SKM-1 treated with dmso at 0.1 percent for 144 hours (cell line): ENCODE measurements around the gene TRIM52.
"Not testable (repeated sequence)": the region's sequence is repeated elsewhere in the genome, so short reads cannot be mapped to it uniquely, and the experiment has no call there.

Experiments used
- DNase-seq: peaks from one replicate; lab custom pipeline; 2025; ENCODE audit not compliant: unreplicated experiment; lab: John Stamatoyannopoulos, UW

TRIM52 gene

DNA sequence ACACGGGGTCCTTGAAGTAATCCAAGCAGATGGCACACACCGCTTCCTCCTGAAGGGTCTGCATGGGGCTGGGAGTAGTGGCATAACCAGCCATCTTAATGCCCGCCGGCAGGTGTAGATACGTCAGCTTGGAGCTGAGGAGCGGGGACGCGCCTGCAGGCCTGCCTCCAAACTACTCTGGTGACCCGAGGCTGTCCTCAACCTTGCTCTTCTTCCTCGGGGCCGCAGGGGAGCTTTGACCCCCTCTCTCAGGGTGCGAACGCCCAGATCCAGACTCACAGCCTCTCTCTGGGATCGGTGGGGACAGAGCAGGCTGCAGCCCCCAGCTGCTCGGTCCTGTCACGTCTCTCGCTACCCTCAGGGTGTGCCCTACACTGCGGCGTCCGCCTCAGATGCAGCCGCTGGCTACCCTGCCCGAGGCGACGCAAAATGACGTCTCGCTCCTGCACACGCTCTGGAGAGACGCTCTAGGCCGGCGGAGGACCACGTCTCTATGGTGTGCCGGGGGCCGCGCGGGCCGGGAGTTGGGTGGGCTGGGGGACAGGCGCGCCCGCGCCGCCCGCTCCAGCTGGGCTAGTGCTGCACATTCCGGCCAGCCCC lies at the start of gene TRIM52:
Gene TRIM52, minus strand, starts transcription at position 424 of the 600 bp plus-strand sequence. Its CDS starts 330 bp downstream, at position 94.
- DNase-seq: no peak

DNA sequence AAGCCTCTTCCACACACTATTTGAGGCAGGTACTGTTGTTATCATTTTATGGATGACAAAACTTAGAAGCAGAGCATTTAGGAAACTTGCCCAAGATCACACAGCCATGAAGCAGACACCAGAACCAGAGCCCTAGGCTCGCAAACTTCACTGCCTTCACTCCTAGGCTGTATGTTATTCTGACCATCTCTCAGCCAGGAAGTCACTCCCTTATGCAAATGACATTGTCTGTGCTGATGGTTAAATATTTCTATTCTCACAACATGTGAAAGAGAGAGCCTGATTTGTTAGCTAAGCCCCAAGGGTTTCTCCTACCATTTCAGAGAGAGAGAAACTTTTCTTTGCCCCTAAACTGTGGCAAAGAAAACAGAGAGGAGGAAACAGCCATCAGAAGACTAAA lies 26.4 kb upstream of the TRIM52 start:
- not testable (repeated sequence) for DNase-seq

DNA sequence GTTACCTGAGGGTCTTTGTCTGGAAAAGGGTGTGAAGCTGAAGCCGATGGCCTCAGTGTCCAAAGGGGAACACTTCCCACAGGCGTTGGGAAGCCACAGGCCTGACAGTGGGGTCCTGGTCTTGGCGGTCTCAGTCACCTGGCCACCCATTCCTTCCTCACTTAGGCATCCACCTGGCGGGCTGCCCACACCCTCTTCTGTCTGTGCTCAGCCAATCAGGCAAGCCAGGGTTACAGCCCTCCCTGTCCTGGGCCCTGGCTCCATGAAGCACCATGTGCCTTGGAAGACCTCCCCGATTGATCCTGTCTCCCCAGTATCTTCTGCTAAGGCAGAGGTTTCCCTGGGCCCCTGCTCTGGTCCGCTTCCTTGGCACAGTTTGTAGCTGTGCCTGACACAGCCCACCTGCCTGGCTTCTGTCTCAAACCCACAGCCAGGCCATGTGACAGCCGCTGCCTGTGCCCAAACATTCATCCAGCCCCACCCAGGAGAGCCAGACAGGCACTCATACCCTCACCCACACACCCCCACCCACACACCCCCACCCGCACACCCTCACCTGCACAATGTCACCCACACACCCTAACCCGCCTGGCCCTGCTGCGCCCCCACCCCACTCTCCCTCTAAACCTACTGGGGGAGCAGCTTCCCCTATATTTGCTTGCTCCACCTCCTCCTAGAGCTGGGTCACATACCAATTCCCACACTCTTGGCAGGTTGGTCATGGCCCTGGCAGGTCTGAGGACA lies 25.2 kb upstream of the TRIM52 start:
- DNase-seq: not testable (repeated sequence)

DNA sequence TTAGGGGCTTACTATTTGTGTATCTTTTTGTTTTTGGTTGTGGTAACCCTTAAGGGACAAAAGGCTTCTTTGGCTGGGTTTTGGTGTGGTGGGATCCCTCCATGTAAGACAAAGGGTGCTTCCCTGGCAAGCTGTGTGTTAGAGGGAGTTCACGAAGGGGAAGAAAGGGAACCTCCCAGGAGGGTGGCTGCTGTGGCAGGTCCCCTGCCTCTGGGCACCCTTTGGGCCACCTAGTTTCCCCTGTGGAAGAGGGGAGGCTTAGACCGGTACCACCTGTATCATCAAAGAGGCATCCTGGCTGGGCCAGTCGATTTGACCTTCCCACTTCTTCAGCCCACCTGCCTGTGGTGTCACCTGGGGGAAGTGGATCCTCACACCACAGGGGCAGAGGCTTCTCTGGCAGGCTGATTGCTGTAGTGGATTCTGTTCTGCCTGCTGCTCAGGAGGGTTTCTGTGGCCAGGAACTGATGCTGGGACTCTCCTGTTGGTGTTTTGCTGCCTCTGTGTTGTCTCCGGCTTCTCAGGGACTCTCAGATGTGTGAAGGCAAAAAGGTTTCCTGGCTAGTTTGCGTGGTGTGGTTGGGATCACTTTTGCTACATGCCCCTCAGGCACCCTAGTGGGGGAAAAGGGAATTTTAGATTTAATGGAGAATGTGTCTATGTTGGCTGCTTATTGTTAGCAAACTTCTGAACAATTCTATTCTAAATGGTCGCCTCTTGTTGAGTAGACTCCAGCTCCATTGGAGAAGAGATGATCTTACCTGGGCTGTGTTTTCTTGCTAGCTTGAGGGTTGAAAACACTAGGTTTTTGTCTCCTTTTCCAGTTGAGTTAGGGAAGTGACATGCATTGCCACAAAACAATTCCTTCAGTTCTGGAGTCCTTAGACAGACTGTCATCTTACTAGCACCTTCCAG lies 23.2 kb upstream of the TRIM52 start:
- DNase-seq: not testable (repeated sequence)

DNA sequence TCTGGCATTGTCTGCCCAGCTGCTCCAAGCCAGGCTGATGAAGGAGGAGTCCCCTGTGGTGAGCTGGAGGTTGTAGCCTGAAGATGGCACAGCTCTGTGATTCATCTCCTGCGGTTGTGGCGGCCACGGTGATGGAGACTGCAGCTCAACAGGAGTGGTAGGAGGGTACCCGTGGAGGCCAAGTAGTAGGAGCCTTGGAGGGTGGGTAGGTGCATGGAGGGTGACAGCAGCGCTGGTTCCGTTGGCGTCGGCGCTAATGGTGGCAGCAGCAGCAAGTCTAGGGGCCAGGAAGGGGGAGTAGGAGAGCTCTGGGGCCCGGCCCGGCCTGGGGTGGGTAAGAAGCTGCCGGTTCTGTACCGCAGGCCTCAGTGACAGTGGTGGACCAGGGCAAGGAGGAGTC lies 22.4 kb upstream of the TRIM52 start:
- DNase-seq: no peak

DNA sequence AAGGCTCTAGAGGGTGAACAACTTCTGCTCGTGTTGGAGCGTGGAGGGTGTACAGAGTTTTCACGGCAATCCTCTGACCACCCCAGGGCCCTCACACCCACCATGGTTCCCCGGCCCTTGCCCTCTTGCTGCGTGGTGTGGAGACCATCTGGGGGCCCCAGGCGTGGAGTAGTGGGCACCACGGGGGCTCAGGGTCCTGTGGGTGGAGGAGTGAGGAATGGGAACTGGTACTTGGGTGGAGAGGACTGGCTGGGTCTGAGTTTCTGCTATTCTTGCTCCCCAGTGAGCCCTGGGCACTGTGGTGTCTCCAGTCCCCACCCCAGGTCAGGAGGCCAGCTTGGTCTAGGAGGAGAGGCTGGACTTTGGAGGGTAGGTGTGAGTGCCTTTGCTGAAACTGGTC lies 21.9 kb upstream of the TRIM52 start:
- no peak for DNase-seq

DNA sequence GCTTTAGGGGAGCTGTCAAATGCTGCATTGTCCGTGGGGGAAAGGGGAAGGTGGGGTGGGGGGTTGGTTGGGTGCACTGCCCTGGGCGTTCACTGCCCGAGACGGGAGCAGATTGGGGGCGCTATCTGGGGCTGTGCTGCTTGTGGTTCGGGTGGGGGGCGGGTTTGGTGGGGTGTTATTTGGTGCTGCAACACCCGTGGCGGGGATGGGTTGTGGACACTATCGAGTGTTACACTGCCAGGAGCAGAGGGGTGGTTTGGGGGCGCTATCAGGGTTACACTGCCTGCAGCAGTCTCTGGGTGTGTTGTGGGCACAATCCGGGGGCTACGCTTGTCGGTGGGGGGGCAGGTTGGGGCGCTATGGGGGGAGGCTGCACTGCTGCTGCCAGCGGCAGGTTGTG lies 21.5 kb upstream of the TRIM52 start:
- DNase-seq: not testable (repeated sequence)

DNA sequence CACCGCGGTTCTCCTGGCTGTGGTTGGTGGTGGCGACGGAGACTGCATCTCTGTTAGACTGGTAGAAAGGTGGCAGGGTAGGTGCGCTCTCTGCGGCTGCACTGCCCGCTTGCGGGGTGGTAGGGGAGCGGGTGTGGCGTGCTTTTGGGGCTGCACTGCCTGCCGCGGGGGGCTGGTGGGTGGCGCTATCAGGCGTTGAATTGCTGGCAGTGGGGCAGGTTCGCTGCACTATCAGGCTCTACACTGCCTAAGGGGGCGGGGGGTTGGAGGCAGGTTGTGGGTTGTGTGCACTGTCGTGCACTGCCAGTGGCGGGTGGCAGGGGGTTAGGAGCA lies 21.0 kb upstream of the TRIM52 start:
- DNase-seq: no peak

DNA sequence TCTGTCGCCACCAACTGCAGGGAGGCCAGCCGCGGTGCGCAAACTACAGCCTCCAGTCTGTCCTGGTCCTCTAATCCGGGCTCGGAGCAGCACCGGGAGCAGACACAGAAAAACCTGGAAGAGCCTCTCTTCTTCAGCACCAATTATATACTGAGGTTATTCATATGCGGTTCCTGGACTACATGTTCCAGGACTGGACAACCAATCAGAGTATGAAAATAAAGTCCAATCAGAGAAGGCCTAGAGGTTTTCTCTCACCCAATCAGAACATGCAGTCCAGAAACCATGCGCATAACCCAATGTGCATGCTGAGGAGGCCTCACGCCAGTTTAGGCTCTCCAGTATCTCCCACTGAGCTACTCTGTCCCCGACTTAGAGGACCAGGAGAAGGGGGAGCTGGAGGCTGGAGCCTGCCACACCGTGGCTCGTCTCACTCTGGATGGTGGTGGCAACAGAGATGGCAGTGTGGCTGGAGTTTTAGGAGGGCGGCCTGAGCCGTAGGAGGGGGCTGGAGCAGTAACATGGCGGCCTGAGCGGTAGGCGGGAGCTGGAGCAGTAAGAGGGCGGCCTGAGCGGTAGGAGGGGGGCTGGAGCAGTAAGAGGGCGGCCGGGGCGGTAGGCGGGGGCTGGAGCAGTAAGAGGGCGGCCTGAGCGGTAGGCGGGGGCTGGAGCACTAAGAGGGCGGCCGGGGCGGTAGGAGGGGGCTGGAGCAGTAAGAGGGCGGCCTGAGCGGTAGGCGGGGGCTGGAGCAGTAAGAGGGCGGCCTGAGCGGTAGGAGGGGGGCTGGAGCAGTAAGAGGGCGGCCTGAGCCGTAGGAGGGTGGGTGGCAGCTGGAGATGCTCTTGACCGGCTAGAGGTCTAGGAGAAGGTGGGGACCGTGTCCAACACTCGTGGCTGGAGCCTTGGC lies 20.4 kb upstream of the TRIM52 start:
- DNase-seq: no peak

DNA sequence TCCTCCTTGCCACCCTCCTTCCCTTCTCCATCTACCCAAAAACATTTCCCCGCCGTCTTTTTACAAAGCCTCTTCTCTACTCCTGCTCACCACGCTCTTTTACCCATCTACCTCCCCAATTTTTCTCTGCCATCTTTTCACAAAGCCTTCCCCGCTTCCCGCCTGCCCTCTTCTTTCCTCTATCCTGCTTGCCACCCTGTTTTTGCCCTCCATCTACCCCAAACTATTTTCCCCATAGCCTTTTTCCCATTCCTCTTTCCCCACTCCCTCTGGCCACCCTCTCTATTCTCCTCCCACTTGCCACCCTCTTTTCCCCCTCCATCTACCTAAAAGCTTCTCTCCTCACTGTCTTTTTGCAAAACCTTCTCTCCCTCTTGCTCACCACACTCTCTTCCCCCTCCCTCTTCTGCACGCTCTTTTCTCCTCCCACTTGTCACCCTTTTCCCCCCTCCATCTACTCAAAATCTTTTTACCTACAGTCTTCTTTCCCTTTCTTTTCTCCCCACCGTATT lies 19.4 kb upstream of the TRIM52 start:
- no peak for DNase-seq

DNA sequence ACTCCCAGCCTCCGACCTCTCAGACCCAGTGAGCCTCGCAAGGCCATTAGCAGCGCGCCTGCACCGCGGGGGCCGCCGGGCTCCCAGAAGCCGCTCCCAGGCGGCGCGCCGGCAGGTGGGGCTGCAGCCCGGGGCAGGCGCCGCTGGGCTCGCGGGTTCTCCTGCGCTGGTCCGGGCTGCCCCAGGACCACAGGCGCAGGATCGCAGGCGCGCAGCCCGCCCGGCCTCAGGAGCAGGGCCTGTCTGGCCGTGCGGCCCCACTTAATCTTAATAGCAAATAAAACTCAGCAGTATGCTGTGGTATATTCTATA lies 12.4 kb upstream of the TRIM52 start:
- not testable (repeated sequence) for DNase-seq

DNA sequence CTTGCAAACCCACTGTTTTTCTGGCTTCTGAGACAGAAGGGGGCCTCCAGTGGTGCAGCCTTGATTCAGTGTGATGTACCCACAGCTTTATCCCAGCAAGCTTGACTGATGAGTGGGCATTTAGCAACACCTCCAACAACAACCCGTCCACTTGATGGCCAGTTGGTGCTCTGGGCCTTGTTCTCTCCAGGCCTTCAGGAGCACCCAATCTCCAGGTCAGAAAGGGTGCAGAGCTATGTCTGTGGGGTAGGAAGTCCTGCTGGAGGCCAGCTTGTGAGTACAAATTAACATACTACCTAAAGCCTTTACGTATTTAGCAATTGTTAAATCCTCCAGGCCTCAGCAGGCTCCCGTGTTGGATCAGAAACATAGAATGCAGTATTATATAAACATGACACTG lies 10.1 kb upstream of the TRIM52 start:
- DNase-seq: no peak

DNA sequence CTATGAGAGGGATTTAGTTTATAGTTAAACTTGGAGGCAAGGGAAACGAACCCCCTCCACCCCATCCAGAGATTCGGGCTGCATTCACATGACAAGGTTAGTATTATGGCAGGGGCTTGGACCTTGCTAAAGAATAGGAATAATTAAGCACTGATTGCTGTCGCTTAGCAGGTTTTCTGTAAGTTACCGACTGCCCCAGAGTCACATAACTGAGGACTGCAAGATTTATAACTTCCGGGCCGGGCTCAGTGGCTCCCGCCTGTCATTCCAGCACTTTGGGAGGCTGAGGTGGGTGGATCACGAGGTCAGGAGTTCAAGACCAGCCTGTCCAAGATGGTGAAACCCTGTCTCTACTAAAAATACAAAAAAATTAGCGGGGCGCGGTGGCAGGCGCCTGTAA lies 7.0 kb upstream of the TRIM52 start:
- not testable (repeated sequence) for DNase-seq

DNA sequence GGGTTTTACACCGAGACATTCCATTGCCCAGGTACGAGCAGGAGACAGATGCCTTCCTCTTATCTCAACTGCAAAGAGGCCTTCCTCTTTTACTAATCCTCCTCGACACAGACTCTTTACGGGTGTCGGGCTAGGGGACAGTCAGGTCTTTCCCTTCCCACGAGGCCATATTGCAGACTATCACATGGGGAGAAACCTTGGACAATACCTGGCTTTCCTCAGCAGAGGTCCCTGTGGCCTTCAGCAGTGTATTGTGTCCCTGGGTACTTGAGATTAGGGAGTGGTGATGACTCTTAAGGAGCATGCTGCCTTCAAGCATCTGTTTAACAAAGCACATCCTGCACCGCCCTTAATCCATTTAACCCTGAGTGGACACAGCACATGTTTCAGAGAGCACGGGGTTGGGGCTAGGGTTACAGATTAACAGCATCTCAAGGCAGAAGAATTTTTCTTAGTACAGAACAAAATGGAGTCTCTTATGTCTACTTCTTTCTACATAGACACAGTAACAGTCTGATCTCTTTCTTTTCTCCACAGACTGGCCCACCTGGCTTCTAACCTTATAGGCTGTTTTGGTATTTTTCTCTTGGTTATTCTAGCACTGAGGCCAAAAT lies 6.5 kb upstream of the TRIM52 start:
- not testable (repeated sequence) for DNase-seq

DNA sequence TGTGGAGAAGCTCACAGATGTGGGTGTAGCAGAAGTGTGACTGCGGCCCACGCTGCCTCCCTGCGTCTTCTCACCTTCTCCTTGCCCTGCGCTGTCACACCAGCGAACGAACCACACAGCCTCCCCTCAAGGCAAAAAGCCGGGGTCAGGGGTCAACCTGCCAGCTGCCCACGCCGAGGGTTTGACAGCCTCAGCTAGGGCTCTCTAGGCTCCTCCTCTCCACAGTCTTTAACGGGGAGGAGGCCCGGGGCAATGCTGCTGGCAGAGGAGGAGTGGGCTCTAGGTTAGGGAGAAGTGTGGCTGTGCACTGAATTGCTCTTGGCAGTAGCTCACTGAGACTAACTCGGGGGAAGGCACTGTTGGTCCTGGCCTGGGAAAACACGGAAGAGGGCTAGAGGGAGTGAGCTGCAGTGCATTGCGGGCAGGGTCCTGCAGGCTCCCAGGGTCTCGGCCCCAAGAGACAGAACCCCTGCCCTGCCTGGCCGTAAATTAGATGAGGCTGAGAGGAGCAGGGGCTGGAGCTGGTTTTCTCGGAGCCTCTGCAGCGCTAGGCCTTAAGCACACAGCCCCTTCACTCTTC lies 4.2 kb upstream of the TRIM52 start:
- DNase-seq: no peak

DNA sequence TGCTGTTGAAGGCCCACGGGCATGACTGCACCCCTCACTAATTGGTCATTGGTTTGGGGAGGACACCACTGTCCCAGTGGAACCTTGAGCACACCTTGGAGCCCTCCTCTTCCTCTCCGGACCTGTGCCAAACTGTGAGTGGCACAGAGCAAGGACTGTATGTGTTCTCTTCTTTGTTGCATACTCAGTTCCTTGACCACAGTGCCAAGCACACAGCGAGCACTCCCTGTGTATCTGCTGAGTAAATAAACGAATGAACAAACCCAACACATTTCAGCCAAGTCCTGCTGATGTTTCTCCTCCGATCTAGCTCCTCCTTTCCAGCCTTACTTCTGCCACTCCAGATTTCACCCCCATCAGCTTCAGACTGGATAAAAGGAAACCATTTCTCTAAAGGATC lies 2.7 kb upstream of the TRIM52 start:
- no peak for DNase-seq

DNA sequence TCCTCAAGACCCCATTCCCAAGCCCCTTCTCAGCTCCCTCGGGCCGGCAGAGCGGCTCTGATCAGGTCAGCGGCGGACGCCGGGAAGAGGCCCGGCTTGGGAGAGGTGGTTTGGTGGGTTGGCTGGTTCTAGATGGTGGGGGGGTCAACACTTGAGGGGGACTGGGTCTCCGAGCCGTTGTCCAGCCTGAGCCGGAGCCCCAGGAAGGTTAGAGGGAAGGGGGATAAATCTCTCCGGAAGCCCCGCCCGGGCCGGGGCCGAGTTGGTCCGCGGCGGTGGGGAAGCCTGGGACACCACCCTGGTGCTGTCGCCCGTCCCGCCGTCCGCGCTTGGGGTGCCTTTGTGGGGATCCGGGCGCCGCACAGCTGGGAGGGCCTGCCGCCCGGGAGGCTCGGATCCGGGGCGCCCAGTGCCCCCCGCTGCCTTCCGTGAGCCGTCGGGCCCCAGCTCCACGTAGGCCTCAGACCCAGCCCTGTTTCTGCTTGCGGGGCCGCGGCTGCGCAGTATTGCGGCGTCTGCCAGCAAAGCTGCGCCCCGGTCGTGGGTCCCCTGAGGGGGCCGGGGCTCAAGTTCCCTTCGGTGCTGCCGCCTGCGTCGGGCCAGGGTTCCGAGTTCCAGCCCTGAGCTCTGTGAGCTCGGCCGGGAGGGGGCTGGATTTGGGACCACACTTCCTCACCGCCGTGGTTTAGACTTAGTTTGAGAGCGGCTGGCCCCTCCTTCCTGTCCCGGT lies 542 bp upstream of the TRIM52 start:
- DNase-seq: no peak

DNA sequence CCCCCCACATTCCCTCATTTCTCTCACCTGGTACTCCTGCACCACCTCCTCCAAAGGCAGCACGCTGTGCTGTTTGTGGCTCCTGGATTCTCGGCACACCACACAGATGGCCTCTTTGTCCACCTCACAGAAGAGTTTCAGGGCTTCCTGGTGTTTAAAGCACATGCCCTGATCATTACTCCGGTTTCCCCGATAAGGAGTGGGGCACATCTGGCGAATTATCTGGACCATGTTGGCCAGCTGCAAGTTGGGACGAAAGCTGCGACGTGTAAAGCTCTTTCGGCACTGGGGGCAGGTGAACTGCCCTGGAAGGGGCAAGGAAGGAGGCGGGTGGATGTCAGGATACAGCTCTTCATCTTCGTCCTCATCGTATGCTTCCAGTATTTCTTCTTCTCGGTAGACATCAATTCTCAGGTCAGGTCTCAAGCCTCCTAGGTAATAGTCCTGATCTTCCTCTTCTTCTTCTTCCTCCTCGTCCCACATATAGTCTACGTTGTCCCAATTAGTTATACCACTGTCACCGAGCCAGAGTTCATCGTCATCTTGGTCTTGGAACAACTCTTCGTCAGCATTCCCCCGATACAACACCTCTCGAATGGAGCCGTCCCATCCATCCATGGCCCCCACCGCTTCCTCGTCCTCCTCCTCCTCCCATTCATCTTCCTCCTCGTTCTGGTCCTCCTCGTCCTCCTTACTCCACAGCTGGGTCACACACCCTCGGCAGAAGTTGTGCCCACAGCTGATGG lies 796 bp downstream of the TRIM52 start:
- no peak for DNase-seq

DNA sequence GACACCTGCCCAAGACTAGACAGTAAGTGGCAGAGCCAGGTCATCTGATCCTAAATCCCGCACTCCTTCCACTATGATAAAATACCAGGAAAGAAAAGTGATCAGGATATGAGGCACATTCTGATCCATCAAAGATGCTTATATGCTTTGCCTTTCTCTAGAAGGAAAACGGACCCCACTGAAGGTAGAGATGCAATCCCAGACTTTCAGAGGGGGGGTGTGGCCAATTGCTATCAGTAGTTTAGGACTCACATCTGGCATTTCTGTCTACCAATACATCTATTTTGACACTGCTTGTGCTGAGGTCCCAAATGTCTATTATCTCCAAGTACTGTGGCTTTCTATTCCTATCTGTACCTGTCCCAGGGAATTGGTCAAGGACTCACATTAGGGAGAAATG lies 1.7 kb downstream of the TRIM52 start:
- no peak for DNase-seq
